NCI-H1048 (cell line): ENCODE measurements around the gene PODXL2.

Experiments used
- DNase-seq: peaks from one replicate; lab custom pipeline; 2025; lab: John Stamatoyannopoulos, UW

The PODXL2 gene

GRCh38 chr3:127709320-127710060, 80.5 kb downstream of the PODXL2 start:
- DNase-seq = no peak

- no peak for DNase-seq
Observed at GRCh38 chr3:127710155-127710941, 81.4 kb downstream of the PODXL2 start.

DNA sequence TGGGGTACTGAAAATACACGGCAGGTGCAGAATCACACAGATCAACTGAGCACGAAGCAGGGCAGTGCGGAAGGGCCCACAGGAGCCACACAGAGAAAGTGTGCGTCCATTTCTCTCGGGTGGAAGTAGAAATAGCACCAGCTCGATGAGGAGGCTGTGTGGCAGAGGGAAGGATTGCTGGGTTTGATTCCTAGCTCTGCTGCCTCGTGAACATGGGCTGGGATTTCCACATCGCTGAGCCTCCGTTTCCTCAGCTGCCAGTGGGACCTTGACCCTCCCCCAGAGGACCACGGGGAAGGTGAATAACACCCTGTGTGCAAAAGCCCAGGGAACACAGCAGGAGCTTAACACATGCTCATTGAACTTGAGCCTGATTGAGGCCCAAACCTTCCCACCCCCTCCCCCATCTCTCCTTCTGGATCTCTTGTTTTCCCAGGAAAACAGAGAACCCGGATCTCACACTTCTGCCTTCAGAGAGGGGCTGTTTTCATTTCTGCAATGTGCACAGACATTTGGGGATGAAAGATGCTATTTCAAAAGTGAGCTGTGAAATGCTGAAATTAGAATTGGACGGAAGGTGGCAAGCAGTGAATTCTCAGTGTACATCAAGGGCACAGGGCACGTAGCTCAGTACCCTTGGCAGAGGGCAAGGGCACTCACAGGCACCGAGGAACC, 82.2 kb downstream of the PODXL2 start:
- no peak for DNase-seq

DNA sequence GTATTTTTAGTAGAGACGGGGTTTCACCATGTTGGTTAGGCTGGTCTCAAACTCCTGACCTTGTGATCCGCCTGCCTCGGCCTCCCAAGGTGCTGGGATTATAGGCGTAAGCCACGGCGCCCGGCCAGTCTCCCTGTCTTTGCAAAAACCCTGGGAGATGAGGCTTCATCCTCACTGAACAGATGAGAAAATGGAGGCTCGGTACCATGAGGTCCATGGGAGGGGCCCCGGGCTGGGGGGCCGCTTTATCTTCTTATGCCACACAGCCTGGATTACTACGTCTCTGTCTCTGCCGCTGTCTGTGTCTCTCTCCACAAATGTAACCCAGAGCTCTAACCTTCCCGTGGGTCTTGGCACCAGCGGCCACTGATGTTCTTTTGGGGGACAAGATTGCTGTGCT, 82.9 kb downstream of the PODXL2 start:
- DNase-seq = no peak

DNA sequence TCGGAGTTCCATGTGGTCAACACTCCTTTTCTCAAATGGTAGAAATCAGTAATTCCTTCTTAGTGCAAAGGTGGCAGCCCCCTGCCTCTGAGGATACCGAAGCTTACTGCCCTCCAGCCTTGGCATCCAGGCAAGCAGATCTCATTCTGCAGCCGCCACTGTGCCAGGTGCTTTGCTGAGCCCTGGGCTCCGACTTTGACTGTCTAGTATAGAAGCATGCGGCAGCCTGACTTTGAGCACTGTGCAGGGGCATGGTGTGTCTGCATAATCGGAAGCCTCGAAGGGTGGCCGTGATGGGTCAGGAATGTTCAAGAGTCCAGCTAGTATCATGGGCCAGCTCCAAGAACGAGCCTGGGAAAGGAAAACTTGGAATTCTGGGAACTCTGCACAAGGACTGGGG, 83.5 kb downstream of the PODXL2 start:
- no peak for DNase-seq

DNA sequence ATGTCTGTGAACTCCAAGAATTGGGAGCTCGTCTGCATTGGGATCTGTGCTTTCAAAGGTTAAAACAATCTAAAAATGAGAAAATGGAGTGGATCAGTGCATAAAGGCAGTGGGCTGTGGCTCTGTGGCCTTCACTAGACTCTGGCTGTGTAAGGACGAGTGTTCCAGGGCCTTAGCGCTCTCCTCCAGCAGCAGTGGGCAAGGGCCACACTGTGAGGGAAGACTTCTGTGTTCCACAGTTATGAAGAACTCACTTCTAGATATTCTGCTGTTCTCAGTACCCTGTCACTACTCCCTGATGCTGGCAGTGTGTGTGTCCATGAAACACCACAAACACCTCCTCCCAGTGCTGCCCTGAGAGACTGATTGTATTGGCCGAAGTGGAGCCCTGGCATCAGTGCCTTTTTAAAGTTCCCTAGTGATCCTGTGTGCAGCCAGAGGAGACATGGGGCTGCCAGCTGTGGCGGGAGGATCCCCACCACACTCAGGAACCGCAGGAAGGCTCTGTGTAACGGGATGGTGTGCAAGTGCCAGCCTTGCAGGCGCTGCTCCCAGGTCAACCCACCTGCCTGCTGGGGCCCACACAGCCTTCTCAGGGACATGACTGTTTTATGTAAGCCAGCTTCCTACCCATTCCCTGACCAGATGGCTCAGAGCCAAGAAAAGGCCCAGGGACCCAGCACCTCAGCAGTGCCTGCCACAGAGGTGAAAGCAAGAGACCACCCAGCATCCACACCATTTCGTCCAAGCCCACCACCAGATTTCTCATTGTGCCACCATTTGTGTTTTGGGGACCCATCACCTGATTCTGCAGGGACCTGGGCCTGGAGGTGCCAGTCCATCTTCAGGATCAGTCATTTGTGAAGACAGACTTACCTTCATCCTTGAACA, 84.1 kb downstream of the PODXL2 start:
- DNase-seq = no peak

DNA sequence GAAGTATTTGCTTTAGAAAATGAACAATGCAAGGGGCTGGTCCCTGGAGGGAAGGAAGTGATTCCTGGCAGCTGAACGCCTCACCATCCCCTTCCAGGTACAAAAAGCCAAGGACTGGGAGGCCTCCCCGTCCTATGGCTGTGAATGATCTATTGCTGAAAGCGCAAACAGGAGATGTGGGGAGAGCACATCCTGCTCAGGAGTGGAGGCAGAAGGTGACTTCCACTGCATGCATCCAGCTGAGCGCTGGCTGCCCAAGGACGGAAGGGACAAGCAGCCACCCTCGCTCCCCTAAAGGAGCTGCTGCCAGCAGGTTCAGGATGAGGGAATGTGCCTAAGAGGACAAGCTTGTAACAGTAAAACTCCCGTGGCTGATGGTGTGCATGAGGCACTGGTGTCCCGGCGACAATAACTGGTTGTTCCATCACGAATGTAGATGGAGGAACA, 85.2 kb downstream of the PODXL2 start:
- no peak for DNase-seq

DNA sequence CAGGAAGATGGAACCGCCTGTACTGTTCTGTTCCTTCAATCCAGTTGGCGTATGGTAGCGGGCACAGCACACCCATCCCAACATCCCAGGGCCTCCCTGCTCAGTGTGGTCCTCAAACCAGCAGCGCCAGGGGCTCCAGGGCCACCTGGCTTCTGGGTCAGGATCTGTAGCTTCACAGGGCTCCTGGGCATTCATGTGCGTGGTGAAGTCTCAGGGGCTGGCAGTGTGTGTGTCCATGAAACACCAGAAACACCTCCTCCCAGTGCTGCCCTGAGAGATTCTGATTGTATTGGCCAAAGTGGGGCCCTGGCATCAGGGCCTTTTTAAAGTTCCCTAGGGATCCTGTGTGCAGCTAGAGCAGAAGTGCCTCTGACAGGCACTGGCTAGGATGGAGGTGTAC, 85.9 kb downstream of the PODXL2 start:
- no peak for DNase-seq

GRCh38 chr3:127715532-127715931, 86.5 kb downstream of the PODXL2 start:
- DNase-seq = no peak

DNA sequence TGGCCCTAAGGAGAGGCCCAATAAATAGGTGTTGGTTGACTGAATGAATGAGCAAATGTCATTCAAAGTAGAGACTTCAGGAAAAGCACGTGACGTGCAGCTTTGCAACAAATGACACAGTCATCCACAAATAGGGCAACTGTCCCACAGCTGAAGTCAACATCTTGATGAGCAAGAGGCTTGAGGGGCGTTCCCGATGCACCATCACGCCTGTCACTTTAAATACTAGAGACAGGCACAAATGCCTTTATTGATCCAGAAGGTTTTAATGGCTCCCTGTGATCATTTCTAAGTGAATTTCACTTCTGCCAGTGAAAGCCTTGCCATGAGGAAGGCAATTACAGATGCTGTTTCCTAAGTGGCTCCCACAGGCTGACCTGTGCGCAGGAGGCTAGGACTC, 87.4 kb downstream of the PODXL2 start:
- DNase-seq = no peak

GRCh38 chr3:127717357-127718244, 88.6 kb downstream of the PODXL2 start:
- DNase-seq = no peak

- DNase-seq = no peak
Observed at GRCh38 chr3:127718245-127718915, 89.4 kb downstream of the PODXL2 start.

GRCh38 chr3:127718916-127719290, 89.9 kb downstream of the PODXL2 start:
- no peak for DNase-seq

GRCh38 chr3:127719369-127719768, 90.4 kb downstream of the PODXL2 start:
- DNase-seq = no peak

DNA sequence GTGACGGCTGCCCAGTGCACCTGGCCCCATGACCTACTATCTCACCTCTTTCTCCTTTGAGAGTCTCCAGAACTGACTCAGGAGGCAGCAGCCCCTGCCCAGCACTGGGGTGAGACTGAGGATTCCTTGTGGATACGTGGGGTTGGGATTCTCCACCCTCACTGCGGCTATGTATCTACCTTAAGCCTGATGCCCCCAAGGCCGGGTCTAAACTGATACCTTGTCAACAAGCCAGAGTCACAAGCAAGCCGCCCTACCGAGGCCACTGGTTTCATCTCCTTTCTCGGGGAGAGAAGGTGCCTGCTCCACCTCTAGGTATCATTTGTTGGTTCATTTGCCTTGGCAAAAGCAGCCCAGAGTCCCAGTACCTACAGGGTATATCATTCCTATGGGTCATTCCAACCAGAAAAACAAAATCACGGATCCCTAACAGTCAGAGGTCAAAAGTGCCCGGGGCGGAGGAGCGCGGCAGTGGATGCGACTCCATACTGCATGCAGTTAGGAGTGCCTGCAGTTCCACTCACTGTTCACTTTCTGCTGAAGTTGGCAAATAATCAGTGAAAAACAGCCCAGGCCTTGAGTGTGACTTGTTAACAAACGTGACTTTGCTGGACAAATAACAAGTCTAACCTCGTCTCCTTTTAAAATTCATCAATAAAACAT, 91.3 kb downstream of the PODXL2 start:
- DNase-seq = no peak

GRCh38 chr3:127720985-127721935, 92.3 kb downstream of the PODXL2 start:
- no peak for DNase-seq

DNA sequence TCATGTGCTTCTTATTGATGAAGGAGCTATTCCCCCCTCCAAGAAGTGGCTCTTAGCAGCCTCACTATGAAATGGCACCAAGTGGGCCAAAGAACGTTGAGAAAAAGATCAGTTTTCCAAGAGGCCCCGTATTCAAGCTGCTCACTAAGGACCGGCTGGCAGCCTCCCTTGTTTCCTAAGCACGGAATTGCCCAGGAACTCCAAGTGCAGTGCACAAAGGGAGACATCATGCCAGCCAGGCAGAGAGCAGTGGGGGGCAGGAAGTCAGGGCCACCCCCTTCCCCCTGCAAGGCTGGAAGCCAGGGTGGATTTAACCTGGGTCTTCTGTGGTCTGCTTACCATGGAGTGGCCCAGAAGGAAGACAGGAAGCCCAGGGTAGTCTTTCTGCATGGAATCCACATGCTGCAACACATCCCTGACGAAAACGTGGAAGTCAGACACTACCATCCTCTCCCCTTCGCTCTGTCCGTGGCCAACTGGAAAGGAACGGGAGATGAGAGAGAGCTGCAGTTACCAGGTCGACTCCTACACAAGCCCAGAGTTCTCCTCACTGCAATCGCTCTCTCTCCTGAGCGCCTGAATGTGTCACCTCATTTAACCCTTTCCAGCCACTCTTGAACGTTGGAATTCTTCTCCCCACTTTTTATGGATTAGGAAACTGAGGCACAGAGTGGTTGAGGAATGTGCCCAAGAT, 93.3 kb downstream of the PODXL2 start:
- no peak for DNase-seq
